K562 treated with DMSO at 1 percent for 24 hours (cell line): Measurements from ENCODE around the gene ZNF521. TPM values are rescaled to one million over a fixed set of nuclear protein-coding genes. Genes with fewer than 3 reads are reported as not detected.

Source experiments
- total RNA-seq: library from RNA; unstranded; fragments of 300-600 nt; gene quantifications from 2 replicates; pipeline ENCODE4 v1.2.3, GENCODE V29; 2022; ENCODE audit warnings: low read depth; ENCODE audit not compliant: insufficient read depth

ZNF521 gene
- 0.89 and 1.3 TPM in 2 replicates for total RNA-seq

DNA sequence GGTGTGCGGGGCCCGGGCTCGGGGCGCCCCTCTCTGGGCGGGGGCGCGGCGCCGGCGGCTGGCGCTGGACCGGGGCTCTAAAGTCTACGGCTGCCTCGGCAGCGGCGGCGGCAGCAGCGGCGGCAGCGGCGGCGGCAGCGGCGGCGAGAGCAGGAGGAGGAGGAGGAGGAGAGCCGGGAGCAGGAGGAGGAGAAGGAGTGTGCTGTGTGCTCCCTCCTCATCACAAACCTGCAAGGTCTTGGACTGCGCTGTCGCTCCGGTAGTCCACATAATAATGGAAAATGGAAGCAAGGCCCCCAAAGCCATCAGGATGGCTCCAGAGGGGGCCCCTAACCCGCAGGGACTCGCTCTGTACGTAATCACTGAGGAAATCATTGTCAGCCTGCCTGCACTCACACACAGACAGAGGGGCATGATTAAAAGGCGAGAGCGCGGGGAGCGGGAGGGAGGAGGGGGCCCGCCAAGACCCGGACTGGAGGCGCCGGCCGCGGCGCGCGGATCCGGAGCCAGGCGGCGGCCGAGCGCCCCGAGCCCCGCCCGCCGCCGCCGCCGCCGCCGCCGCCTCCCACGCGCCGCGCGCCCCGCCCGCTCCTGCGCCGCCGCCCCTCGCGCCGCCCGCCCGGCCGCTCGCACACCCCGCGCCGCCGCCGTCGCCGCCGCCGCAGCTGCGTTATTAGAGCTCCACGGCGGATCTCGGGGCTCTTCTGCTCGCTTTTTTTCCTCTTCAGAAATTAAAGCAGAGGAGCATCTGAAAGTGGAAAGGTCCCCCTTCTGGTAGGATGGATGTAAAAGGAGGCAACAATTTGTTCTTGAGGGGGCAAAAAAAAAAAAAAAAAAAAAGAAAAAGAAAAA lies at the start of gene ZNF521:
ZNF521 (minus strand) TSS at position 390 of the 852 bp plus-strand sequence. CDS start 1,220 bp downstream, outside the sequence.

